OCI-LY7 (cell line): Measurements from ENCODE around the gene TMPRSS11F. TPM values are rescaled to one million over a fixed set of nuclear protein-coding genes. Genes with fewer than 3 reads are reported as not detected.

Source experiments
- BruUV-seq: library from RNA; stranded (reverse); fragments of 400-500 nt; replicated peaks from 2 replicates; lab custom pipeline; 2021; lab: Mats Ljungman, UMichigan
- CTCF ChIA-PET: fragments of 300-600 bp; sonication (Branson Sonifier 250); formaldehyde crosslinking; loops from one replicate; lab custom pipeline; 2022; ENCODE audit warnings: antibody characterized with exemption; ENCODE audit not compliant: unreplicated experiment; lab: Charles Lee
- POLR2A ChIA-PET: fragments of 300-600 bp; sonication (Branson Sonifier 250); formaldehyde crosslinking; loops from one replicate; lab custom pipeline; 2022; ENCODE audit warnings: antibody characterized with exemption; lab: Charles Lee
- DNase-seq: peaks from one replicate; pipeline ENCODE4 v3.0.0-alpha.2; 2015; ENCODE audit warnings: low spot score
- H2AFZ ChIP-seq: fragments of 200-600 bp; sonication (generic), shearing (Covaris generic); 2 replicates; pipeline ENCODE4 v1.6.1; 2014; ENCODE audit warnings: mild to moderate bottlenecking, antibody characterized with exemption, low read length, moderate library complexity
- H3K27ac ChIP-seq: fragments of 200-600 bp; sonication (generic); 2 replicates; pipeline ENCODE4 v1.5.1; 2014; ENCODE audit warnings: mixed run types, low read depth, mild to moderate bottlenecking, moderate library complexity, low read length, inconsistent platforms; ENCODE audit not compliant: poor library complexity, severe bottlenecking
- H3K36me3 ChIP-seq: fragments of 200-600 bp; sonication (generic); 2 replicates; pipeline ENCODE4 v1.6.1; 2014; ENCODE audit warnings: mild to moderate bottlenecking, antibody characterized with exemption, low read length, moderate library complexity, mixed read lengths; ENCODE audit not compliant: insufficient read depth
- H3K4me1 ChIP-seq: fragments of 200-600 bp; sonication (generic); 2 replicates; pipeline ENCODE4 v1.5.1; 2014; ENCODE audit warnings: mild to moderate bottlenecking, low read length; ENCODE audit not compliant: insufficient read depth, poor library complexity, severe bottlenecking
- H3K4me2 ChIP-seq: fragments of 200-600 bp; sonication (generic); 2 replicates; pipeline ENCODE4 v1.6.1; 2014; ENCODE audit warnings: mild to moderate bottlenecking, low read length
- H3K4me3 ChIP-seq: fragments of 200-600 bp; sonication (generic); 2 replicates; pipeline ENCODE4 v1.5.1; 2014; ENCODE audit warnings: mild to moderate bottlenecking, low read depth, low read length; ENCODE audit not compliant: poor library complexity, severe bottlenecking
- H3K79me2 ChIP-seq: fragments of 200-600 bp; sonication (generic); 2 replicates; pipeline ENCODE4 v1.6.1; 2016; ENCODE audit warnings: low read depth, mild to moderate bottlenecking, low read length, moderate library complexity, mixed read lengths; ENCODE audit not compliant: insufficient read depth
- H3K9me2 ChIP-seq: fragments of 200-600 bp; sonication (generic); 2 replicates; pipeline ENCODE4 v1.6.1; 2016; ENCODE audit warnings: mild to moderate bottlenecking, low read length, mixed read lengths; ENCODE audit not compliant: insufficient read depth
- H3K9me3 ChIP-seq: fragments of 200-600 bp; sonication (generic); 2 replicates; pipeline ENCODE4 v1.6.1; 2014; ENCODE audit warnings: mild to moderate bottlenecking, mixed run types, low read length, mixed read lengths
- H4K20me1 ChIP-seq: fragments of 200-600 bp; sonication (generic); 2 replicates; pipeline ENCODE4 v1.6.1; 2014; ENCODE audit warnings: mild to moderate bottlenecking, antibody characterized with exemption, low read length, moderate library complexity, mixed read lengths; ENCODE audit not compliant: insufficient read depth
- EZH2phosphoT487 ChIP-seq: fragments of 200-600 bp; sonication (generic); IDR thresholded peaks from 2 replicates; pipeline ENCODE4 v1.6.1; 2018; ENCODE audit warnings: low read depth, borderline replicate concordance, mild to moderate bottlenecking, mixed run types, antibody characterized with exemption, low read length, moderate library complexity, mixed read lengths
- intact Hi-C: fragments of 100-400 bp; cut with micrococcal nuclease; formaldehyde crosslinking; loops from one replicate; pipeline ENCODE4 v1.10.0; 2022; ENCODE audit not compliant: unreplicated experiment
- total RNA-seq, 2 experiments: library from RNA; depleted of rRNA in 1 of 2; stranded (reverse); fragments of >200 nt in 1 of 2; shearing (Covaris generic) in 1 of 2; gene quantifications; 2 replicates each; pipeline ENCODE4 v1.2.3, GENCODE V29; 2014 to 2022
- TF ChIP-seq, protein P1 (sequence below): fragments of 200-600 bp; sonication (generic); conservative IDR thresholded peaks from 2 replicates; pipeline ENCODE4 v1.5.1; 2014; ENCODE audit warnings: mild to moderate bottlenecking, antibody characterized with exemption, low read length, moderate library complexity, mixed read lengths

The TMPRSS11F gene
- total RNA-seq, 2 experiments from 2014 or later, result not detected

DNA sequence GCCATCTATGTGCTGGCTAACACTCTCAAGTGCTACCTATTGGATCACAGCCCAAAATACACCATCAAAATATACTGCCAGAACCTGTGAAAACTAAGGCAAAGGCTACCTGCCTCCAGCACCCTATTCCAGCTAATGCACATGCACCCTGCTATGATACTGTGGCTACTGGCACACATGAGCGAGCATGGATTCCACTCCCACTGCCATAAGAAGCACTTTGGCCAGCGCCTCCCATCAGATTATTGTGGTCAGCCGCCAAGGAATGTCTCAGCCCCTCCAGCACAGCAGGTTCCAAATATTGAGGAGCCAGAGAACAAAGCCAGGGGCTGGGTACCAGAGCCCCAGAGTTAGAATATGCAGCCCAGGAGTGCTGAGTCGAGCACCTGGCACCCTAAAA, 32.5 kb upstream of the TMPRSS11F start:
- no TSS peak for BruUV-seq
- Histone ChIP-seq H3K4me1 (no peaks in the 10 kb centered on the region), H3K27ac (no peak overlapping the region), H3K9me2 (no peaks in the 10 kb centered on the region), H3K9me3 (no peaks in the 10 kb centered on the region), H3K4me3 (no peak overlapping the region), H3K79me2 (no peaks in the 10 kb centered on the region), H2AFZ (no peak overlapping the region), H3K36me3 (no peaks in the 10 kb centered on the region), H3K4me2 (no peak overlapping the region), H4K20me1 (no peaks in the 10 kb centered on the region)
- intact Hi-C loops, result no loop called here
- DNase-seq, result no peak
- ChIA-PET POLR2A (no interaction called here), CTCF (no interaction called here)
- no peak for TF ChIP-seq EZH2phosphoT487
- TF ChIP-seq, protein P1, sequence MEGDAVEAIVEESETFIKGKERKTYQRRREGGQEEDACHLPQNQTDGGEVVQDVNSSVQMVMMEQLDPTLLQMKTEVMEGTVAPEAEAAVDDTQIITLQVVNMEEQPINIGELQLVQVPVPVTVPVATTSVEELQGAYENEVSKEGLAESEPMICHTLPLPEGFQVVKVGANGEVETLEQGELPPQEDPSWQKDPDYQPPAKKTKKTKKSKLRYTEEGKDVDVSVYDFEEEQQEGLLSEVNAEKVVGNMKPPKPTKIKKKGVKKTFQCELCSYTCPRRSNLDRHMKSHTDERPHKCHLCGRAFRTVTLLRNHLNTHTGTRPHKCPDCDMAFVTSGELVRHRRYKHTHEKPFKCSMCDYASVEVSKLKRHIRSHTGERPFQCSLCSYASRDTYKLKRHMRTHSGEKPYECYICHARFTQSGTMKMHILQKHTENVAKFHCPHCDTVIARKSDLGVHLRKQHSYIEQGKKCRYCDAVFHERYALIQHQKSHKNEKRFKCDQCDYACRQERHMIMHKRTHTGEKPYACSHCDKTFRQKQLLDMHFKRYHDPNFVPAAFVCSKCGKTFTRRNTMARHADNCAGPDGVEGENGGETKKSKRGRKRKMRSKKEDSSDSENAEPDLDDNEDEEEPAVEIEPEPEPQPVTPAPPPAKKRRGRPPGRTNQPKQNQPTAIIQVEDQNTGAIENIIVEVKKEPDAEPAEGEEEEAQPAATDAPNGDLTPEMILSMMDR, result no peak

DNA sequence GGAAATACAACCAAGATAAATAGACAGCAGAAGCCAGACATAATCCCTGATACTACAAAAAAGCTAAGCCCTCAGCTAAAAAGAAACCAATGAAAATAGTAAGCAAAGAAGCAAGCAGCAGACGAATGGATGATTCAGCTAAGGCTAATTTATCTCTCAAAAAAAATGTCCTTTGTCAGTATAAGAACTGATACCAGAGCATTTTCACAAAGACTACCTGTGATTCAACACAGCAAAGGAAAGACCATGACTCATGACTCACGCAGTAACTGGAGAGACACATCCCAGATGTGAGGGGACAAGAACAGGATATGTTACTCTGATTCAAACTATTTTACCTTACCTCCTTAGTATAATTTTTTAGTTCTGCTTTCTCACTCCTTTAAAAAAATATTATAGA, 22.7 kb upstream of the TMPRSS11F start:
- intact Hi-C loops, result no loop called here
- CTCF ChIA-PET, result no interaction called here
- BruUV-seq, result no TSS peak
- no peak overlapping the region for H3K4me3 ChIP-seq
- H3K36me3 ChIP-seq, result no peaks in the 10 kb centered on the region
- POLR2A ChIA-PET, result no interaction called here
- no peaks in the 10 kb centered on the region for H3K9me3 ChIP-seq
- no peaks in the 10 kb centered on the region for H4K20me1 ChIP-seq
- H3K27ac ChIP-seq, result no peak overlapping the region
- TF ChIP-seq, protein P1, result no peak
- TF ChIP-seq EZH2phosphoT487, result no peak
- DNase-seq, result no peak
- H2AFZ ChIP-seq, result no peak overlapping the region
- no peaks in the 10 kb centered on the region for H3K79me2 ChIP-seq
- no peaks in the 10 kb centered on the region for H3K4me1 ChIP-seq
- H3K4me2 ChIP-seq, result no peak overlapping the region
- H3K9me2 ChIP-seq, result no peaks in the 10 kb centered on the region

DNA sequence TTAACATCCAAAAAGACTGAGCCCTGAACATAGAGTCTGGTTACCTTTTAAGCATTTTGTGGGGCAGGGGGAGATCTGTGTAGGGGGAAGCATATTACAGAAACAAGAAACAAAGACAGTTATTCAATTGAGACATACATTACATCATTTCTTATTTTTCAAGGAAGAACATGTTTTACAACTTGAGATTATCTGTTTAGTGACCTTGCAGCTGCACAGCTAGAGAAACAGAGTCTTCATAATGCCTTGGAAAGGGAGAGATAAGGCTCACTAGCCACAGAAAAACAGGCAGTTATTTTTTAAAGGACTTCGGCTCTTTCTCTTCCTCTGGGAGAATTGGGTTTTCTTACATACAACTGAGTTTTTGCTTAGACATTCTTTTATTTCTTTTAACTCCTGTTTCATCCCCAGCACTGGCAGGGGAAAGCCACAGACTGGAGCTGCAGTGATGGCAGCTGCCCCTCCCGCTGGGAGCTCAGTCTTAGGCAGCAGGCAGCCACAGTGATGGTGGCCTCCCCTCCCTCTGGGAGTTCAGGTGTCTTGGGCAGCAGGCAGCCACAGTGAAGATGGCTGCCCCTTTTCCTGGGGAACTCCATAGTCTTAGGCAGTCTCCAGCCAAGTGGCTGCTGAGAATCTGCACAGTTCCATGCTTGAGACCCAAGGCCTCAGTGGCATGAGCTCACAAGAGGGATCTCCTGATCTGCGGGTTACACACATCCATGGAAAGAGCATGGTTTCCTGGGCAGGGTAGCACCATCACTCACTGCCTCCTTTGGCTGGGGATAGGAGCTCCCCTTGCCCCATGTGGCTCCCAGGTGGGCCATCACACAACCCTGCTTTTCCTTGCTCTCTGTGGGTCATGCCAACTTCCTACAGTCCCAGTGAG, 19.4 kb upstream of the TMPRSS11F start:
- Histone ChIP-seq H3K36me3 (no peaks in the 10 kb centered on the region), H4K20me1 (no peaks in the 10 kb centered on the region), H3K27ac (no peak overlapping the region), H3K9me3 (no peaks in the 10 kb centered on the region), H3K4me1 (no peaks in the 10 kb centered on the region), H3K4me3 (no peak overlapping the region), H2AFZ (no peak overlapping the region), H3K4me2 (no peak overlapping the region), H3K79me2 (no peaks in the 10 kb centered on the region), H3K9me2 (no peaks in the 10 kb centered on the region)
- no peak for DNase-seq
- ChIA-PET CTCF (no interaction called here), POLR2A (no interaction called here)
- TF ChIP-seq, protein P1, result no peak
- TF ChIP-seq EZH2phosphoT487, result no peak
- no TSS peak for BruUV-seq
- intact Hi-C loops, result no loop called here
